Esophagus mucosa (tissue), 1 donor: Measurements from ENCODE around the gene PPP2R2C. TPM values are rescaled to one million over a fixed set of nuclear protein-coding genes. Genes with fewer than 3 reads are reported as not detected.

ENCODE experiments used
- ATAC-seq: fragments of 200-7000 bp; cut with Tn5 transposase; one replicate; pipeline ENCODE4 v1.9.1; 2020
- total RNA-seq: library from RNA; stranded (reverse); gene quantifications from one replicate; pipeline ENCODE4 v1.2.4, GENCODE V29; 2023
- donor health status: DM: yes; HTN: yes; CAD: no.

The PPP2R2C gene
- total RNA-seq, 1 donor from 2014 or later: 65.7 TPM

- ATAC-seq: no peak
Observed at GRCh38 chr4:6339818-6340445, 132.5 kb downstream of the PPP2R2C start.

- ATAC-seq: no peak
Observed at GRCh38 chr4:6338951-6339817, 133.2 kb downstream of the PPP2R2C start.

GRCh38 chr4:6338175-6338950 lies 134.1 kb downstream of the PPP2R2C start:
- ATAC-seq: peak; percentile 6

GRCh38 chr4:6337331-6337935 lies 135.0 kb downstream of the PPP2R2C start:
- ATAC-seq: no peak

GRCh38 chr4:6336166-6336565 lies 136.2 kb downstream of the PPP2R2C start:
- ATAC-seq: no peak

GRCh38 chr4:6335040-6335590 lies 137.3 kb downstream of the PPP2R2C start:
- no peak for ATAC-seq

- no peak for ATAC-seq
Observed at GRCh38 chr4:6334203-6334887, 138.1 kb downstream of the PPP2R2C start.

- no peak for ATAC-seq
Observed at GRCh38 chr4:6333301-6334202, 138.9 kb downstream of the PPP2R2C start.

- ATAC-seq: no peak
Observed at GRCh38 chr4:6332669-6333050, 139.8 kb downstream of the PPP2R2C start.

GRCh38 chr4:6332042-6332668 lies 140.3 kb downstream of the PPP2R2C start:
- peak; percentile 22 for ATAC-seq

- no peak for ATAC-seq
Observed at GRCh38 chr4:6331468-6331867, 140.9 kb downstream of the PPP2R2C start.

- no peak for ATAC-seq
Observed at GRCh38 chr4:6331018-6331417, 141.4 kb downstream of the PPP2R2C start.

GRCh38 chr4:6330384-6330767 lies 142.0 kb downstream of the PPP2R2C start:
- no peak for ATAC-seq

- no peak for ATAC-seq
Observed at GRCh38 chr4:6329478-6330383, 142.7 kb downstream of the PPP2R2C start.

GRCh38 chr4:6328526-6328925 lies 143.9 kb downstream of the PPP2R2C start:
- ATAC-seq: no peak

GRCh38 chr4:6327220-6327917 lies 145.0 kb downstream of the PPP2R2C start:
- ATAC-seq: peak; percentile 68

GRCh38 chr4:6326312-6327060 lies 145.9 kb downstream of the PPP2R2C start:
- ATAC-seq: no peak

- ATAC-seq: no peak
Observed at GRCh38 chr4:6325788-6326290, 146.6 kb downstream of the PPP2R2C start.
